HL-60 (cell line): Measurements from ENCODE around the gene RBMX2.

Source experiments
- POLR2AphosphoS5 ChIP-seq: IDR thresholded peaks from 2 replicates; pipeline ENCODE4 v1.6.1; 2012; ENCODE audit warnings: low read depth
- TF ChIP-seq, protein P1 (sequence below): IDR thresholded peaks from one replicate; pipeline ENCODE4 v1.5.1; 2011; ENCODE audit warnings: low read length, control low read depth, inconsistent platforms; ENCODE audit not compliant: insufficient read depth

DNA sequence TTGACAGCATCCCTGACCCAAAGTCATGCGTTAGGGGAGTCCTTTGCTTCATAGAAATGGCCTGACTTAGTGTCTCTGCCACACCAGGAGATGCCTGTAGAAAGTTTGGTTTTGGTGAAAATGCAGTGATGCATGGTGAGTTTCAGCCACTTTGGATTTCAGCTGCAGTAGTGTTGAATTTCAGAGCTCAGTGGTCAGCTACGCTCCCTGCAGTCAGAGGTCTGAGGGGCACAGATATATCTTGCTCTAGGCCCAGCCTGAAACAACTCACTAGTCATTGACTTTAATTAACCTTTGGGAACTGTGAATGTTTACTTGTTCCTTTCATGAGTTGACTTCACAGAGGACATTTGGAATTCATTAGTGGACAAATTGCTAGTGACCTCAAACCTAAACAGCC is 17.5 kb downstream of the RBMX2 start:
- no peak for TF ChIP-seq POLR2AphosphoS5
- TF ChIP-seq, protein P1, sequence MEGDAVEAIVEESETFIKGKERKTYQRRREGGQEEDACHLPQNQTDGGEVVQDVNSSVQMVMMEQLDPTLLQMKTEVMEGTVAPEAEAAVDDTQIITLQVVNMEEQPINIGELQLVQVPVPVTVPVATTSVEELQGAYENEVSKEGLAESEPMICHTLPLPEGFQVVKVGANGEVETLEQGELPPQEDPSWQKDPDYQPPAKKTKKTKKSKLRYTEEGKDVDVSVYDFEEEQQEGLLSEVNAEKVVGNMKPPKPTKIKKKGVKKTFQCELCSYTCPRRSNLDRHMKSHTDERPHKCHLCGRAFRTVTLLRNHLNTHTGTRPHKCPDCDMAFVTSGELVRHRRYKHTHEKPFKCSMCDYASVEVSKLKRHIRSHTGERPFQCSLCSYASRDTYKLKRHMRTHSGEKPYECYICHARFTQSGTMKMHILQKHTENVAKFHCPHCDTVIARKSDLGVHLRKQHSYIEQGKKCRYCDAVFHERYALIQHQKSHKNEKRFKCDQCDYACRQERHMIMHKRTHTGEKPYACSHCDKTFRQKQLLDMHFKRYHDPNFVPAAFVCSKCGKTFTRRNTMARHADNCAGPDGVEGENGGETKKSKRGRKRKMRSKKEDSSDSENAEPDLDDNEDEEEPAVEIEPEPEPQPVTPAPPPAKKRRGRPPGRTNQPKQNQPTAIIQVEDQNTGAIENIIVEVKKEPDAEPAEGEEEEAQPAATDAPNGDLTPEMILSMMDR = no peak
